ENCODE measurements around the gene FAM168A.

FAM168A gene

GRCh38 chr11:73431396-73431795, 166.5 kb downstream of the FAM168A start:
- DNase-seq (ENCODE audit: low read depth in 1 of 2, low spot score in 1 of 2), result no peak

- no peak for DNase-seq (ENCODE audit: low read depth in 1 of 2, low spot score in 1 of 2)
Measured at GRCh38 chr11:73430326-73430725, 167.6 kb downstream of the FAM168A start.

- DNase-seq (ENCODE audit: low read depth in 1 of 2, low spot score in 1 of 2), result no peak
Measured at GRCh38 chr11:73429121-73429750, 168.7 kb downstream of the FAM168A start.

- DNase-seq (ENCODE audit: low read depth in 1 of 2, low spot score in 1 of 2), result no peak
Measured at GRCh38 chr11:73428699-73429098, 169.2 kb downstream of the FAM168A start.

GRCh38 chr11:73428227-73428626, 169.7 kb downstream of the FAM168A start:
- no peak for DNase-seq (ENCODE audit: low read depth in 1 of 2, low spot score in 1 of 2)

GRCh38 chr11:73426219-73426850, 171.6 kb downstream of the FAM168A start:
- DNase-seq (ENCODE audit: low read depth in 1 of 2, low spot score in 1 of 2), result no peak

GRCh38 chr11:73425108-73425507, 172.8 kb downstream of the FAM168A start:
- no peak for DNase-seq (ENCODE audit: low read depth in 1 of 2, low spot score in 1 of 2)

GRCh38 chr11:73423506-73423905, 174.4 kb downstream of the FAM168A start:
- no peak for DNase-seq (ENCODE audit: low read depth in 1 of 2, low spot score in 1 of 2)

GRCh38 chr11:73422886-73423285, 175.0 kb downstream of the FAM168A start:
- DNase-seq (ENCODE audit: low read depth in 1 of 2, low spot score in 1 of 2), result no peak

- DNase-seq (ENCODE audit: low read depth in 1 of 2, low spot score in 1 of 2), result no peak
Measured at GRCh38 chr11:73420136-73420535, 177.8 kb downstream of the FAM168A start.

- no peak for DNase-seq (ENCODE audit: low read depth in 1 of 2, low spot score in 1 of 2)
Measured at GRCh38 chr11:73416786-73417185, 181.1 kb downstream of the FAM168A start.

- no peak for DNase-seq (ENCODE audit: low read depth in 1 of 2, low spot score in 1 of 2)
Measured at GRCh38 chr11:73415854-73416615, 181.9 kb downstream of the FAM168A start.

GRCh38 chr11:73414977-73415651, 182.8 kb downstream of the FAM168A start:
- DNase-seq (ENCODE audit: low read depth in 1 of 2, low spot score in 1 of 2), result no peak

GRCh38 chr11:73413256-73413655, 184.7 kb downstream of the FAM168A start:
- DNase-seq (ENCODE audit: low read depth in 1 of 2, low spot score in 1 of 2), result no peak

- no peak for DNase-seq (ENCODE audit: low read depth in 1 of 2, low spot score in 1 of 2)
Measured at GRCh38 chr11:73412308-73412707, 185.6 kb downstream of the FAM168A start.

- DNase-seq (ENCODE audit: low read depth in 1 of 2, low spot score in 1 of 2), result no peak
Measured at GRCh38 chr11:73411031-73411430, 186.9 kb downstream of the FAM168A start.

GRCh38 chr11:73410627-73411026, 187.3 kb downstream of the FAM168A start:
- DNase-seq (ENCODE audit: low read depth in 1 of 2, low spot score in 1 of 2), result no peak

GRCh38 chr11:73409431-73409830, 188.5 kb downstream of the FAM168A start:
- DNase-seq (ENCODE audit: low read depth in 1 of 2, low spot score in 1 of 2), result no peak

GRCh38 chr11:73406619-73407018, 191.3 kb downstream of the FAM168A start:
- no peak for DNase-seq (ENCODE audit: low read depth in 1 of 2, low spot score in 1 of 2)

GRCh38 chr11:73406131-73406530, 191.8 kb downstream of the FAM168A start:
- no peak for DNase-seq (ENCODE audit: low read depth in 1 of 2, low spot score in 1 of 2)

- no peak for DNase-seq (ENCODE audit: low read depth in 1 of 2, low spot score in 1 of 2)
Measured at GRCh38 chr11:73405146-73405510, 192.8 kb downstream of the FAM168A start.

Measured in stimulated activated CD4-positive, alpha-beta T cell treated with anti-CD3 and anti-CD28 coated beads, Interleukin-15, amount 100 ng/mL, for 1 hour (primary cell).